NCI-H1694 (cell line): ENCODE results near the gene TAF3.
A peak's percentile ranks its signal among the peaks of the same experiment; 100 is the strongest.
"Not testable (repeated sequence)": the region's sequence is repeated elsewhere in the genome, so short reads cannot be mapped to it uniquely, and the experiment has no call there.

Experiments
- DNase-seq: peaks from one replicate; lab custom pipeline; 2025; lab: John Stamatoyannopoulos, UW

TAF3 gene, protein sequence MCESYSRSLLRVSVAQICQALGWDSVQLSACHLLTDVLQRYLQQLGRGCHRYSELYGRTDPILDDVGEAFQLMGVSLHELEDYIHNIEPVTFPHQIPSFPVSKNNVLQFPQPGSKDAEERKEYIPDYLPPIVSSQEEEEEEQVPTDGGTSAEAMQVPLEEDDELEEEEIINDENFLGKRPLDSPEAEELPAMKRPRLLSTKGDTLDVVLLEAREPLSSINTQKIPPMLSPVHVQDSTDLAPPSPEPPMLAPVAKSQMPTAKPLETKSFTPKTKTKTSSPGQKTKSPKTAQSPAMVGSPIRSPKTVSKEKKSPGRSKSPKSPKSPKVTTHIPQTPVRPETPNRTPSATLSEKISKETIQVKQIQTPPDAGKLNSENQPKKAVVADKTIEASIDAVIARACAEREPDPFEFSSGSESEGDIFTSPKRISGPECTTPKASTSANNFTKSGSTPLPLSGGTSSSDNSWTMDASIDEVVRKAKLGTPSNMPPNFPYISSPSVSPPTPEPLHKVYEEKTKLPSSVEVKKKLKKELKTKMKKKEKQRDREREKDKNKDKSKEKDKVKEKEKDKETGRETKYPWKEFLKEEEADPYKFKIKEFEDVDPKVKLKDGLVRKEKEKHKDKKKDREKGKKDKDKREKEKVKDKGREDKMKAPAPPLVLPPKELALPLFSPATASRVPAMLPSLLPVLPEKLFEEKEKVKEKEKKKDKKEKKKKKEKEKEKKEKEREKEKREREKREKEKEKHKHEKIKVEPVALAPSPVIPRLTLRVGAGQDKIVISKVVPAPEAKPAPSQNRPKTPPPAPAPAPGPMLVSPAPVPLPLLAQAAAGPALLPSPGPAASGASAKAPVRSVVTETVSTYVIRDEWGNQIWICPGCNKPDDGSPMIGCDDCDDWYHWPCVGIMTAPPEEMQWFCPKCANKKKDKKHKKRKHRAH

GRCh38 chr10:7818295-7819120 lies at the start of gene TAF3:
Gene TAF3 (plus strand): TSS chr10:7818505. CDS start chr10:7818710, 205 bp downstream.
- peak; percentile 76 for DNase-seq

GRCh38 chr10:7773845-7774801 lies 44.2 kb upstream of the TAF3 start:
- no peak for DNase-seq

- DNase-seq: no peak
Measured at GRCh38 chr10:7776777-7777176, 41.5 kb upstream of the TAF3 start.

- not testable (repeated sequence) for DNase-seq
Measured at GRCh38 chr10:7782194-7782593, 36.1 kb upstream of the TAF3 start.

DNA sequence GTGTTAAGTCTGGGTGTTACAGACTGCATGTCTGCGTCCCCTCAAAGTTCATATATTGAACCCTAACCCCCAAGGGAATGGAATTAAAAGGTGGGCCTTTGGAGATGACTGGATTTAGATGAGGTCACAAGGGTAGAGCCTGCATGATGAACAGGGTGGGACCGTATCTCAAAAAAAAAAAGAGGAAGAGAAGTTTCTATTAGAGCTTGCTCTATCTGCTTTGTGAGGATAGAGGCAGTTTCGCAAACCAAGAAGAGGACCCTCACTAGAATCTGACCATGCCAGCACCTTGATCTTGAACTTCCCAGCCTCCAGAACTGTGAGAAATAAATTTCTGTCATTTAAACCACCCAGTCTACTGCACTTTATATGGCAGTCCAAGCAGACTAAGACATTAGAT lies 31.9 kb upstream of the TAF3 start:
- no peak for DNase-seq

DNA sequence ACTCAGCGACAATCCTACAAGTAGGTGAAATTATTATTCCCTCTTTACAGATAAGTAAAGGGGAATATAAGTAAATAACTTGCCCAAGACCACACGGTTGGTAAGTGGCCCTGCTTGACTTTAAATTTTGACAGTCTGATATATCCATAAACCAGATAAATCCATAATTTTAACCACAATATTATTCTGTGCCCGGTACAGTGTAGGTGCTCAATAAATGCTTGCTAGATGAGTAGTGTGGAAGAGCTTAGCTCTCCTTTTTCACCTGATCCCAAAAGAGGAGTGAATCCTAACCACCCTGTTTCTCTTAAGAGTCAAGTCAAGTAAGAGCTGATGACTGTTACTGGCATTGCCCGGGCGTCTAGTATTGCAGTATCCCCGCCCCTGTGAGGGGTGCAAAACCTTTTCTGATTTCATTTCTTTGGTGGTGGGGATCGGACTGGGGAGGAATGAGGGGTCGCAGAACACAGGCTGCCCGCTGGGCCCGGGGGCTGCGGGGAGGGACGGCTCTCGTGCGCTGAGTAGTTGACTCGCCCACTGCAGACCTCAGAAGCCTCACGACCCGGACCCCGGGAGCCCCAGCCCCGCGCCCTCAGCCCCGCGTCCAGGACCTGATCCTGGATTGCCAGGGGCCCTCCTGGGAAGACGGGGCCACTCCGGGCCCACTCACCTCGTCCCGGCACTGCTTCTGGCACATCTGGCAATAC lies 31.0 kb upstream of the TAF3 start:
- no peak for DNase-seq

DNA sequence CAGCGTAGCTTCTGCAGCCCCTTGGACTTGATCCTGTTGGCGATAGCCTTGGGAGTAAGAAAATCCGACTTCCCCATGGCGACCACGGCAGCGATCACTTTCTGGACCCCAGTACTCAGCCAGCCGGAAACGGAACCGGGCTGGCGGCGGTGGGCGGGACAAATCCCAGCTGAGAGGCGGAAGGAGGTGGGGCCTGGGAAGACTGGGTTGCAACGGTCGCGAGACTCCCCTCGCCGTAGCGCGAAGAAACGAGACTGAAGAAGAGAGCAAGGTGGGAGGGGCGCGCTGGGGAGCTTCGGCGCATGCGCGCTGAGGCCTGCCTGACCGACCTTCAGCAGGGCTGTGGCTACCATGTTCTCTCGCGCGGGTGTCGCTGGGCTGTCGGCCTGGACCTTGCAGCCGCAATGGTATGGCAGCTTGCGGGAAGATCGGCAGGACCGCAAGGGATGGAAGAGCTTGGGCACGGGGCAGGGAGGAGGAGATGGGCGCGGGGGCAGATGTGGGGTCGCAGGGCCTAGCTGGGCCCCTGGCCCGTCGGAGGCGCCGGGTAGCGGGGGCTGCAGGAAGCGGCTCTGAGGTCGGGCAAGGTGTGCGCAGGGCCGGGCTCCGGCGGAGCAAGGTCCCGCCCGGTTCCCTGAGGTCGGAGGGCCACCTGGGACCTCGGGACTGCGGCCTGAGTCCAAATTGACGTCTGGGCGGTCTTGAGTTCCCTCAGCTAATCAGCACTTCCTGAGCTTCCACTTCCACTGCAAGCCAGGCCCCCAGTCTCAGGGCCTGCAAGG lies 30.3 kb upstream of the TAF3 start, which contains the start of the genes ATP5F1C and KIN:
ATP5F1C (plus strand) TSS at position 321 of the 782 bp plus-strand sequence; CDS start at position 352, 31 bp downstream.
KIN (minus strand) TSS at position 137 of the 782 bp plus-strand sequence; CDS start at position 77, 60 bp downstream.
- peak; percentile 90 for DNase-seq

- no peak for DNase-seq
Measured at GRCh38 chr10:7788639-7789286, 29.5 kb upstream of the TAF3 start.

DNA sequence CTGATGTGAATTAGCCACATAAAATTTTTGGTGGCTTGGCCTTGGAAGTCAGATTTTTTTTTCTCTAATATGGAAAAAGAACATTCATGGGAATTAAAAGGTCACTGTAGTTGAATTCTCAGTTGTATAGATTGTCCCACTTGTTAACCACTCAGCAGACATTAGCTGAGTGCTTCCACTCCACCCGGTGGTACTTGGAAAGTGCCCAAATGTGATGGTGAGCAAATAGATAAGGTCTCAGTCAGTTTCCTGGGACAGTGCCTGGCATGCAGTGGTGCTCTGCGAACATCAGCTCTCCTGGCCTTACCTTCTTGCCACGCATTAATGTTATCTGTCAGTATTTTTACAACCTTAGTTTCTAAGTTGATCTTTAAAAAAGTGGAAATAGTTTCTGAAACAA lies 28.9 kb upstream of the TAF3 start:
- no peak for DNase-seq

DNA sequence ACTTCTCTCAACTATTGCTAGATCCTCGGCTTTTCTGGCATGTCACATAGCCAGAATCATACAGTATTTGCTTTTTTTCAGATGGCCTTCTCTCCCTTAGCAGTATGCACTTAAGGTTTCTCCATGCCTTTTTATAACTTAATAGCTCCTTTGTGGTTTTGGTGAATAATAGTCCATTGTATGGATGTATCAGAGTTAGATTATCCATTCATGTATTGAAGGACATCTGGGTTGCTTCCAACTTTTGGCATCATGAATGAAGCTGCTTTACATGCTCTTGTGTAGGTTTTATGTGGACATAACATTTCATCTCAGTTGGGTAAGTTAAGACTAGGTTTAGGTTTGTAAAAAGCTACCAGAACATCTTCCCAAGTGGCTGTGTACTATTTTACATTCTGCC lies 25.8 kb upstream of the TAF3 start:
- DNase-seq: no peak

DNA sequence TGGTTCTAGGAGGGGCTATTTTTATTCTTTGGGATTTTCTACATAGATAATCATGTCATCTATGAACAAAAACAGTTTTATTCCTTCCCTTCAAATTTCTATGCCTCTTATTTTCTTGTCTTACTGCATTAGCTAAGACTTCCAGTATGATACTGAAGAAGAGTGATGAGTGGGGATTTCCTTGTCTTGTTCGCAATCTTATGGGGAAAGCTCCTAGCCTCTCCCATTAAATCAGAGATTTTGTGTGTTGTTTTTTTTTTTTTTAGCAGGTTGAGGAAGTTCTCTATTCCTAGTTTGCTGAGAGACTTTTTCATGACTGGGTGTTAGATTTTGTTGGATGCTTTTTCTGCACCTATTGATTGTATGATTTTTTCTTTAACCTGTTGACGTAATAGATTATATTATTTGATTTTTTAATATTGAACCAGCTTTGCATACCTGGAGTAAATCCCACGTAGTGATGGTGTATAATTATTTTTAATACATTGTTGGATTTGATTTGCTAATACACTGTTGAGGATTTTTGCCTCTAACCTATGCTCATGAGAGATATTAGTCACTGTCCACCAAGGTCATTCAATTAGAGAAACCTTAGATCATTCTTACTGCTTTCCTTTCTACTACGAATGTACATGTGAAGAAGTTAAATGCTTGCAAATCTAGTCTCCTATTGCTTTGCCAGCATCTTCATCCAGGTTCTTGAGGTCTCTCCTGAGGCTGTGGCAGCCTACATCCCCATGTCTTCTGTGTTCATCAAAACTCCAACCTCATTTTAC lies 23.9 kb upstream of the TAF3 start:
- DNase-seq: no peak

DNA sequence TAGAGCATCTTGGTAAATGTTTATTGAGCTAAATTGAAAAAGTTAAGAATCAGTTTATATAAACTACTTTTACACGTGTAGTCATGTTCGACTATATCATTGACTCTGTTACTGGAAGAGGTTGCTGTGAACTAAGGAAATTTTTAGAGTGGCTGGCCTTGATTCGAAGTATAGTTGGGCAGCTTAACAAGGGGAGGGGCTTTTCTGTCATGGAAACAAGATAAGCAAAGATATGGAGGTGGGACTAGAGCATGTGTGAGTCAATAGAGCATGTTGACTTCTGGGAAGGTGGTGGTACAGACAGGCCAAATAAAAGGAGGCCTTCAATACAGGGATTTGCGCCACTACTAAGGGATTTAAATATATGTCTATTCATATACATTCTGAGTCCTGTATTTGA lies 22.7 kb upstream of the TAF3 start:
- no peak for DNase-seq

- no peak for DNase-seq
Measured at GRCh38 chr10:7797582-7797981, 20.7 kb upstream of the TAF3 start.

DNA sequence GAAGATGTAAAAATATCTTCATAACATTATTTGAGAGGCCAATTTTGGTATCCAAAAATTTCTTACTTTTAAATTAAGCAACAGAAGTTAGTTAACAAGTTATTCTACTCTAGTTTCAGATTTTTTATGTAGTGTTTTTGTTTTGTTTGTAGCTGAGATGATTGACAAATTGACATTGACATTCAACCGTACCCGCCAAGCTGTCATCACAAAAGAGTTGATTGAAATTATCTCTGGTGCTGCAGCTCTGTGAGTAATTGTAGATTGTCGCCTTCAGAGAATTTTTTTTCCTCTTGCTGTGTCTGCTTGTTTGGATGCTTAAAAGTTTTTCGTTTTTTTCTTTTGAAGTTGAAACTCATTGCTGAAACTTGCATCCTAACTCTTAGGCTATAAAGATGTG lies 15.7 kb upstream of the TAF3 start:
- DNase-seq: no peak

DNA sequence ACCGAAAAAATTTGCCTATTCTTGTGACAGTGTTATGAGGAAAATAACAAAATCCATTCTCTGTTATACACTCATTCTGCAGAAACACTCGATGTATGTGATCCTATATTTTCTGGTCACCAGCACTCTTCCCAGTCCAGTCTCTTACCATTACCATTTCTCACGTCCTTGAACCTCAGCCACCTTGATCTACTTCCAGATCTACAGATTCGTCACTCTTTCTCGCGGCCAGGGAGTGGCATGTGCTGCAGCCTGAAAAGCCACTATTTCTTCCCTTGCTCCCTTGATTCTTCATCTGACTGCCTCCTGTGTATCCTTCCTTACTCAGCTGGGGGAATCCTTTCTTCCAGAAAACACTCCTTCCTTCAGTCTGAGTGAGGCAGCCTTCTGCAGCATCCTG lies 14.1 kb upstream of the TAF3 start:
- no peak for DNase-seq

GRCh38 chr10:7804741-7805140 lies 13.6 kb upstream of the TAF3 start:
- no peak for DNase-seq

DNA sequence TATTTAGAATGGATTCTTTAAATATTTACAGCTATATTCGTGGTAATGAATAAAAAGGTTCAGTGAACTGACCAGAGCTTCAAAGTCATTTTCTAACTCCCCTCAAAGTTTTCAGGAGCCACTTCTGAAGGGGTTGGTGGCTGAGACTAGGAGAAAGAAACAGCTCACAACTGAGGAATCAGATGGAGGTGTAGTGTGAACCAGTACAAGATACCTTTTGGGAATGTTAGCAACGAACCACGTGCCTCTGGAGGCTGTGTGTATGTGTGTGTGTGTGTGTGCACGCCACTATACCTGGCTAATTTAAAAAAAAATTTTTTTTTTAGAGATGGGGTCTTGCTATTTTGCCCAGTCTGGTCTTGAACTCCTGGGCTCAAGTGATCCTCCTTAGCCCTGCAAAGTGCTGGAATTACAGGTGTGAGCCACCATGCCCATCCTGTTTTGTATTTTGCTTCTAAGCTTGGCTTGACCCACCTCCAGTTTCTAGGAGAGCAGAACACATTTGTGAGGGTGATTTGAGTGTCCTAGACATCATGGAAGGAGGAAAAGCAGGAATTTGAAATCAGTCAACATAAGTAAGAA lies 9.5 kb upstream of the TAF3 start:
- no peak for DNase-seq

- no peak for DNase-seq
Measured at GRCh38 chr10:7810443-7810842, 7.9 kb upstream of the TAF3 start.
